Endometrial microvascular endothelial cells (primary cell): ENCODE results near the gene RERE. TPM values are rescaled to one million over a fixed set of nuclear protein-coding genes. Genes with fewer than 3 reads are reported as not detected.

Source experiments
- in situ Hi-C: cut with HindIII; loops from 2 replicates; pipeline ENCODE4 v1.10.0; 2017; ENCODE audit warnings: low sequenced_read_pairs, low pct_unique_long_range_greater_than_20kb; ENCODE audit errors: inconsistent ontology term
- total RNA-seq: library from RNA; depleted of rRNA; stranded (reverse); fragments of >200 nt; gene quantifications from one replicate; pipeline ENCODE4 v1.2.3, GENCODE V29; 2015; ENCODE audit errors: inconsistent ontology term

Gene RERE
- total RNA-seq, 1 donor from 2014 or later, result 16.5 TPM

DNA sequence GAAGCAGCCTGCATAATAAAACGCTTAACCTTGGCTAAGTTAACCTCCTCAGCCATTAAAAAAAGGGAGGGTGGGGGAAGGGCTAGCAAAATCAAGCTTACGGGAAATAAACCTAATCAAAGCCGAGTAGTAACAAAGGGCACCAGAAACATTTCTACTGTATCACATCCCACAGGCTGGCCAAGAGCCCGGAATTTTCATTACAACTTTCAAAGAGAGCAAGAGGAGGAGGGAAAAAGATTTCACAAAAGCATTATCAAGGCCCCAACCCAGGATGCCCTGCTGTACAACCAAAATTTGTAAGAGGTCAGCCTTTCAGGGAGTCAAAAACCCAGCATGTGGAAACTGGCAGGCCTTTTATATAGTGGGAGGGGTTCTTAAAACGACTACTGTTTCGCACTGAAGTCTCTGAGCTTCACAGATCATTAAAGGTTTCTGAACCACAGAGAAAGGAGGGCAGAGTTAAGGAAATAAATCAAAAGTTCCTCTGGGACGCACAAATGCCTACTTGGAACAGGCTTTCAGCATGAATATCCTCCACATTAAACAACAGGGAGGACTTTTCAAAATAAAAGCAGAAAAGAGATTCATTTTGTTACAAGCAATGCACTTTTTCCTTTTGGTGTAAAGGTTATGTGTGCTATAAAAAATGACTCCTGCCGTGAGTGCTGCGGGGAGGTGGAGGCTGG lies 409.1 kb downstream of the RERE start:
- in situ Hi-C loops, result loop anchor here (25.0 kb wide), 1 partner anchor 254 kb away; no protein-coding TSS in a partner anchor

DNA sequence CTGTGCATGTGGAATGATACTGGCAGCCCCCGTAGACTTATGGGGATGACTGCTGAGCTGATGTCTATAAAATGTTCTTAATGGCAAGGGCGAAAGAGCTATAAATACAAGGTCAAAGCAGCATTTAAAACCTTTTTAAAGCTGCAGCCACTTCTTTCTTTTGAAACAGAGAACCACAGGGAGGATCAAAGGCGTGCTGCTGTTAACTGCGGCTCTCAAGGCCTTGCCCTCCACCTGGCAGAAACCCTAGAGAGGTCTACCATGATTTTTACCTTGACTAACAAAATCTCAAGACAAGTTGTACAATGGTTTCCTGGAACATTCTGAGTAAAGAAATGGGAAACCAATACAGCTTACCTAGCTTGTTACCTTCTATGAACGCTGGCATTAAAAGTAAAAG lies 409.8 kb downstream of the RERE start:
- in situ Hi-C loops, result loop anchor here (25.0 kb wide), 1 partner anchor 255 kb away; no protein-coding TSS in a partner anchor

DNA sequence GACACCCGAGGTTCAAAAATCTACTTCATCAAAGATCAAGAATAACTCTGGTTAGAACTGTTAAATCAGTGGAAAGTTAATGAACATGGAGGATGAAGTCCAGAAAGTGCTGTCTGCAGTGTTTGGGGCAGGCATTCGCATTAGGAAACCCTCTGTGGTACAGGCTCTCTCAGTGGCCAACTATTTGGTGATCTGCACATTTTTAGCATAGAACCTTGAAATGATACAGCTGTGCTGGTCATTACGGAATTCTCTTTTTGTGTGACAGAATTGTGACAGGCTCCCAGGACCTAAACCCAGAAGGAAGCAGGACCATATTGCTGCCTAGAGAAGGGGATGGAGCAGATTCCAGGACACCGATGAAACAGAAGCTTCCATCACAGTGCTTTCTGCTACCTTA lies 410.5 kb downstream of the RERE start:
- in situ Hi-C loops, result loop anchor here (25.0 kb wide), 1 partner anchor 255 kb away; no protein-coding TSS in a partner anchor

DNA sequence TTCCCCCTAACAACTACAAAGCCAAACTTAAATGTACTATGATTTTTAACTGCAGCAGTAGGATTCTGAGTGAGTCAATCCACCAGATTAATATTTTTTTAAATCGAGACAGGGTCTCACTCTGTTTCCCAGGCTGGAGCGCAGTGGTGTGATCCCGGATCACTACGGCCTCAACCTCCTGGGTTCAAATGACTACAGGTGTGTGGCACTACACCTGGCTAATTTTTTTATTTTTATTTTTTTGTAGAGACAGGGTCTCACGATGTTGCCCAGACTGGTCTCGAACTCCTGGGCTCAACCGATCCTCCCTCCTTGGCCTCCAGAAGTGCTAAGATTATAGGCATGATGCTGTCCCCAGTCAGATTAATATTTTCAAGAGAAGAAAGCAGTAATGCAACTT lies 411.4 kb downstream of the RERE start:
- in situ Hi-C loops, result loop anchor here (25.0 kb wide), 1 partner anchor 256 kb away; no protein-coding TSS in a partner anchor

DNA sequence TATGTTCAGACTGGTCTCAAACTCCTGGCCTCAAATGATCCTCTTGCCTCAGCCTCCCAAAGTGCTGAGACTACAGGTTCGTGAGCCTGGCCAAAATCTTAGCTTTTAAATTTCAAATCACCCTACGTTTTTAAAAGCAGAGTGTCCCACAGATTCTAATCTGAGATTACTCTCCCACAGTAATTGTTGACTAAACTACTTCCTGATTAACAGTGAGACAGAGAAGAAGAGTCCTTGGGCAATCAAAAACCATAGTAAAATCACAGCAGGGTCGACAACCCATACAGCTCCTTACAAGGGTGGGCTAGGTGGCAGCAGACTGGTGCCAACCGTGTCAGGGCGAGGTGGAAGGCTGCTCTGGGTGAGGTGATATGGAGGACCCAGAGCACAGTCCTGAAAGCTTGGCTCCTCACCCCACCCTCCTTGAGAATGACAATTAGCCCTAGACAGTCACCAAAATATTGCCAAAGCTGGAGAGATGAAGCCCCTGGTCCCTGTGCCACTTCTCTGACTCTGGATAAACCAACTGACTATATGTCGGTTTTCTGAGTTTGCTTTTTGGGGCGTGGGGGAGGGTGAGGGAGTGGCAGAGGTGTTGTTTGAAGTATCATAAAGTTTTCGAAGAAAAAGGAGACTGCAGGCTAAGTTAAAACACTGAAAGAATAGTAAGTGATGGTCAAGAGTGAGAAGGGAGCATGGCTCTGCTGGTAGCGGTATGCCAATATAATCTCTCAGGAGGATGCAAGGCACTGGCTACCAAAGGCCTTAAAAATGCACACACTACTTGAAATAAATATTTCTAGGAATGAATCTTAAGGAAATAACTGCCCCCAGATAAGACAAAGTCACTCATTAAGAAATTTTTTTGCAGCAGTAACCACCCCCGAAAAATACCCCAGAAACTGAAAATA lies 412.7 kb downstream of the RERE start:
- in situ Hi-C loops, result loop anchor here (25.0 kb wide), 1 partner anchor 258 kb away; no protein-coding TSS in a partner anchor

DNA sequence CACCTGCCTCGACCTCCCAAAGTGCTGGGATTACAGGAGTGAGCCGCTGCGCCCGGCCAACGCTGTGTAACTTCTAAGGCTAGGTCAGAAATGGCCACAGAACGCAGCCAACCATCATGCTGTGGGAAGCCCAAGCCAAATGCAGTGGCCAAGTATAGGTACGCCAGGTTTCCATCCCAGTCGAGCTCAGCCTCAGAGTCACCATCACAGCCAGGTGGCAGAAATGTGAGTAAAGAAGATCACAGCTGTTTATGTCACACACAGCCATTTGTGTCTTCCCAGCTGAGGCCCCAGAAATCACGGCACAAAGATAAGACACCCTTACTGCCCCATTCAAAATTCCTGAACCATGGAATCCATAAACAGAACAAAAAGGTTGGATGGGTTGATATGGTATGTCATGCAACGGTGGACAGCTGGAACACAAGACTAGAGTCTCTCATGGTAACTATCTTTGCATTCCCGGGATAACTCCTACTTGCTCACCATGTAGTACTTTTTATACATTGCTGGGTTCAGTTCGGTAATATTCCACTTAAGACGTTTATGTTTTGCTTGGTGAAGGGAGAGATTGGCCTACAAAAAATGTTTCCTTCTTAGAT lies 415.2 kb downstream of the RERE start:
- in situ Hi-C loops, result loop anchor here (25.0 kb wide), 1 partner anchor 260 kb away; no protein-coding TSS in a partner anchor

DNA sequence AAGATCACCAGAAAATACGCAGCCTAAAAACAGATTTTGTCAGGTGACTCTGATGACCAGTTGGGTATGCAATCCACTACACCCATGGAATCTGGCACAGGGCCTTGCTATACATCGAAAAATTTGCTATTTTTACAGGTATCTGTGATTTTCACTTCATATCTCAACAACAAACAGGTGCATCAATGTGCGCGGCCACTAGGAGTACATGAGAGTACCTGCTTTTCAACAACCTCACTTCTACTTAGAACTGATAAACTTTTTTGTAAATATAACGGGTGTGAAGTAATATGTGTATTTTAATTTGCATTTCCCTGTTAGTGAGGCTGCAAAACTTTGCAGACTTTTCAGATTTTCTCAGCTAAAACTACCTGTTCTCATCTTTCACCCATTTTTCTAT lies 418.8 kb downstream of the RERE start:
- in situ Hi-C loops, result no loop called here

DNA sequence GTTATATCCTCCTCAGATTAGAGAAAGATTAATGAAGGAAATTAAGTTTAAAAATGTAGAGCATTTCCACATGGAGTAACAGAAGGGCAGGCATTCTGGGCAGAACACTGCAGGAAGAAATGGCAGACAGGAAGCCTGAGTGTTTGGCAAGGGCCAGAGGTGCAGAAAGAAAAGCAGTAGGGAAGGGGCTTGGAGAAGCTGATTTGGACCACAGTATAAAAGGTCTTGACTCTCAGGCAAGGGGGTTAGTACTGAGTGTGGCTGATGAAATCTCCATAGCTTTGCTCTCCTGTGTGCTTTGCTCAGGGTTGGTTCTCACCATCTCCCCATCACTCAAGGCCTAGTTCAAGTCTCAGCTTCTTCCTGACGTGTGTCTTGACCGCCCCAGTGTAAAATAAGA lies 419.4 kb downstream of the RERE start:
- in situ Hi-C loops, result no loop called here

DNA sequence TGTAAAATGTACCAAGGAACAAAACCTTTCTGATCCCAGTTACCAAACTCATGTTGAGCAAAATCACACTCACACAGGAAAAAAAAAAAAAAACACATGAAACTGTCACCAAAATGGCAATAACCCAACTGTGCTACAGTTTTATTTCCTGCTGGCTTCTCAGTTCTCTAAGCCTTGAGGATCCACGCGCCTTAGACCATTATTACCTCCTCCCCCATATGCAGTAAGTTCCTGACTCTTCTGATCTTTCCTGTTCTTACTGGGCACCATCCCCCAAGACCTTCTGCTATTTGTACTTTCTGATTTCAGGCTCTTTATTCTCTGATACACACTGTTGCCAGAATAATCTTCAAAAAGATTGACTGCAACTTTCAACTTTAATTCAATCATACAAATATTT lies 419.9 kb downstream of the RERE start:
- in situ Hi-C loops, result no loop called here

DNA sequence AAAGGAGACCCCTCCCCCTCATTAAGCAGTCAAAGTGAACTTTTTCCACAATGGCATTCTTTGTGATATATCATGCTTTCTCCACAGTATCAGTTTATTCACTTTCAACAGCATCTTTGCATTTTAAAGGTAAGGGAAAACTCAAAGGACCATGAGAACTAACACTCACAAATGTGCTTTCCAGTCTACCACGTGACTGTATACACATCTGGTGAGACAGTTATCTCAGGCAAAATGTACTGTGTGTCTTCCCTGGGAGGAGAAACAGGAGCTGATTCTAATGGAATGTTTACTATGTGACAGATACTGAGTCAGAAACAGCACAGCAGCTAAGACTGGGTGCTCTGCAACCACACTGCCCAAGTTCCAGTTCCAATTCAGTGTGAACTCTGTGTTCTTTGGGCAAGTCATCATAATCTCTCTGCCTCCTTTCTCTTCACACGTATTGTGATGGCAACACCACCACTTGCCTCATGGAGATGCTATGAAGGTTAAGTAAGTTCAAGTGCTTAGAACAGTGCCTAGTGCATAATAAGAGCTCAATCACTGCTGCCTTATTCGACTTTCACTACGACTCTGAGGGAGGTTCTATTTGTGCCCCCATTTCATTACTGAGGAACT lies 420.5 kb downstream of the RERE start:
- in situ Hi-C loops, result no loop called here

DNA sequence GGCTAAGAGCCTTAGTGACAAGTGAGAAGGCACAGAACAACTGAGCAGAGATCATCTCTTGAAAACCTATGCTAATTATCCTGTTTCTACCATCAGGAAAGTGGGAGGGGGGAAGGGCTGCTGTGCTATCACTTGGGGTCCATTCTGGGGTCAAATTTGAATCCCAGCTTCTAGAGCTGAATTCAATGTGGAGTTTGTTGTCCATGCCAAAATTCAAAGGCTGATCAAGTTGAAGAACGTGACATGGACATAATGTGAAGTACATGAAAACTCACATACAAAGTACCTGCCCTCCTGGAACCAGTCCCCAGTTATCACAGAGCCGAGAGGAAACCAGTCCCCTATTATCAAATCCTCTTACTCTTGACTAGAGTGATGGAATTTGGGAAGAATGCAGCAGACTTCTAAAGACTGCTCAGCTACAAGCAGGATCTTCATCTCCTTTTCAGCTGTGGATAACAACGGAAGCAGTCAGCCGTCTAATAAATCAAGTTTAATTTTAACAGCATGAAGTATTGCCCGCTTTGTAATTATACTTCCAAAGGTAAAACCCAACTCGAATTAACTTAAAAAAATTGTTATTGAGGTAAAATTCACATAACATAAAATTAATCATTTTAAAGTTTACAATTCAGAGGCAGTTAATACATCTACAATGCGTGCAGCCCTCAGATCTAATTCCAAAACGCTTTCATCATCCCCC lies 421.2 kb downstream of the RERE start:
- in situ Hi-C loops, result no loop called here

DNA sequence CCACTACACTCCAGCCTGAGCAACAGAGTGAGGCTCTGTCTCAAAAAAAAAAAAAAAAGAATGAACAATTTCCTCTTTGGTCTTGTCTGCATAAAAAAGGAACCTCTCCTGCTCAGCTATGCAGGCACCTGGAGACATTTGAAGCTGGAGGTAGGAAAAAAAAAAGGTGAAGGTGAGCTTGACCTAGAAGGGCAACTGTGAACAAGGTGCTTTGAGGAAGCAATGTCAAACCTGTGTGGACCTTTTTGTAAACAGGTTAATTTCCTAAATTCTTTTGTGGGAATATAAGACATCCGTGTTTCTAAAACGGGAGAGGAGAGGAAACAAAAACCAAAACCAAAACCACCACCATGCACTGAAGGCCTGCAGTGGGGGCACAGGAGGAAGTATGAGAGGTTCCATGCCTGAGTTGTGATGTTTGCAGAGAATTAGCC lies 422.0 kb downstream of the RERE start:
- in situ Hi-C loops, result no loop called here

DNA sequence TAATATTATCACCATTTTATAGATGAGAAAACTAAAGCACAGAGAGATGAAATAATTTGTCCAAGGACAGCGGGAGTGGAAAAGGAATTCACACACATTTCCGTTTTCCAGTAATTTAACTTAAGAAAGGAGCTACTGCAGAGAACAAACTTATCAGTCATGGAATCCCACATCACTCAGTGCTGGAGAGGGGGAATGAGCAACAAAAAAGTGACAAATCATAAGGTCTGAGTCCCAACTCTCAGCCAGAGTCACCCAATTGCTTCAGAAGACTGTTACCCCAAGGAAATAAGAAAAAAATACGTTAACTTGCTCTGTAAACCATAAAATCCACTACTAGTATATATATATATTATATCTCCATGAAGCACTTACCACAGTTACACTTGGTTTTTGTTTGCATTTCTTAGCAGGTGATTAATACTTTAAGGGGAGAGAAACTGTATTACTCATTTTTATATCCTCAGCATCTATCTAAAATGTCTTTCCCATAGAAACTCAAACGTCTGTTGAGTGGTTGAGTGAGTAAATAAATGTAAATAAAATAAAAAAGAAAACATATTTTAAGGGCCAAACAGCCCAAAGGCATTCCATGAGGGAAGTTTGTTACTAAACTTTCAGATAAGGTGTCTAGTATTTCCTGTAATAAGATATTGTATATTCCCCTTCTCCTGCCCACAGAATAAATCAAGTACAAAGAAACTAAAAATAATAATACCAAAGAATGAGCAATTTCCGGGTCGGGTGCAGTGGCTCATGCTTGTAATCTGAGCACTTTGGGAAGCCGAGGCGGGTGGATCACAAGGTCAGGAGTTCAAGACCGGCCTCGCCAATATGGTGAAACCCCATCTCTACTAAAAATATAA lies 422.8 kb downstream of the RERE start:
- in situ Hi-C loops, result no loop called here

DNA sequence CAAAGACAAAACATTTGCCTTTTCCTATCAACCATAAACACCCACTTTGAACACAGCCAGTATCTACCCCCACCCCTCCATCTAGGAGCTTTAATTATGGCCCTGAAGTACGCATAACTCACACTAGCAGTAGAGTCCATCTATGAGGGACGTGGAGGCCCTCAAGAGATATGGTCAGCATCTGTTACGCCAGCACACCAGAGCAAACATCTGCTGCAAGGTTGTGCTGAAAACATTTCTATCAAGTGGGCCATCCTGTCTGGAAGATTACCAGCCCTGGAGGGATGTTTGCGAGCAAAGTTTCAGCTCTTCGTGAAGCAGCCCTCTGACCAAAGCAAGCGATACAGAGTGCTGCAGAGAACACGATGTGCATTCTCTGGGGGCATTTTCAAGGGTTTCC lies 424.9 kb downstream of the RERE start:
- in situ Hi-C loops, result no loop called here

DNA sequence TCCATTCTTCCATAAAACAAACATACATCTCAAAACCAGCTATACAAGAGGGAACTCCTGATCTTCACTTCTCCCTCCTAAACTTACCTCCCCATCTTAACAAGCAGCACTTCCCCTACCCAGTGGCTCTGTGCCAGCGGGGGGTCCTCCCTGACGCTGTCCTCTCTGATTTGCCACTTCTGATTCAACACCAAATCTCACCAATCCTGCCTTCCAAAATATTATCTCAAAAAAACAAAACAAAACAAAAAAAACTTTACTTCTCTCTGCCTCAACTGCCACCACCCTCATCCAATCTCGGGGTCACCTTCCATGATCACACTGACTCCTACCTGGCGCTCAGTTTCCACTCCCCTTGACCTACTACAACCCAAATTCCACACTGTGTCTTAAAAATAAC lies 426.7 kb downstream of the RERE start:
- in situ Hi-C loops, result no loop called here

DNA sequence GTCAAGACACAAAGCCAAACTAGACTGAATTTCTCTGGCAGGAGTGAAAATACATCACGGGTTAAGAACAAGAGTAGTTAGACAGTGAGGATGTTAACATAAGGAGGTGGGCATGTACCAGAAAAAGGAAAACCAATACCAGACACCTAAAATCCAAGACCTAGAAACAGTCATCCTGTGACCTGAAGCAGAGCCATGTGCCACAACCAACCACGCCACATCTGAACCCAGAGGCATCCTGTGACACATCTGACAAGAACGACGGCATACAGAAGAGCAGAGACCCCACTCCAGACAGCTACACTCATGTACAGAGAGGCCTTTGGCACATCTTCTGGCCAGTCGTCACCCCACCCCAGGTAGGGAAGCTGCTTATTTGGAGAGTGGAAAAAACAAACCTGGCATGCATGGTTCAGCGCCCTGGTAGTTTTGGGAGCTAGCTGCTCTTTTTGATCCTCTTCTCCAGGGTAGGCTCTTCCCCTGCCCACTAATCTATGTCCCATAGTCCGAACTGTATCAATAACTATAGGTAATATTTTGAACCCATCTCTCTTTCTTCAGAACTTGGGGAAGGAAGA lies 427.4 kb downstream of the RERE start:
- in situ Hi-C loops, result no loop called here
